ENCODE measurements around the gene LHFPL6. TPM values are rescaled to one million over a fixed set of nuclear protein-coding genes. Genes with fewer than 3 reads are reported as not detected.

The LHFPL6 gene
- total RNA-seq, 1 experiment from 2014 or later = 3.6 TPM

- Mint-ChIP-seq H3K9me3 (ENCODE audit: unreplicated experiment) (no peaks in the 10 kb centered on the region), H3K36me3 (ENCODE audit: insufficient read depth, unreplicated experiment) (no peaks in the 10 kb centered on the region), H3K4me3 (ENCODE audit: unreplicated experiment) (no peak overlapping the region), H3K4me1 (ENCODE audit: low read depth, unreplicated experiment) (no peaks in the 10 kb centered on the region), H3K27ac (ENCODE audit: unreplicated experiment) (no peak overlapping the region), H3K27me3 (ENCODE audit: insufficient read depth, unreplicated experiment) (peaks cover 6% of the 10 kb centered on the region)
- Histone ChIP-seq H3K27me3 (replicated peaks; ENCODE audit: control insufficient read depth, insufficient read depth, low read length) (no peaks in the 10 kb centered on the region; the same call in 1 of the 2 replicates), H3K4me1 (no peaks in the 10 kb centered on the region), H3K9me3 (no peaks in the 10 kb centered on the region), H3K4me3 (ENCODE audit: low read depth, low read length) (no peak overlapping the region), H3K36me3 (ENCODE audit: control insufficient read depth, insufficient read depth, low read length) (no peaks in the 10 kb centered on the region)
- POLR2A ChIA-PET = no interaction called here
- TF ChIP-seq, protein P1, sequence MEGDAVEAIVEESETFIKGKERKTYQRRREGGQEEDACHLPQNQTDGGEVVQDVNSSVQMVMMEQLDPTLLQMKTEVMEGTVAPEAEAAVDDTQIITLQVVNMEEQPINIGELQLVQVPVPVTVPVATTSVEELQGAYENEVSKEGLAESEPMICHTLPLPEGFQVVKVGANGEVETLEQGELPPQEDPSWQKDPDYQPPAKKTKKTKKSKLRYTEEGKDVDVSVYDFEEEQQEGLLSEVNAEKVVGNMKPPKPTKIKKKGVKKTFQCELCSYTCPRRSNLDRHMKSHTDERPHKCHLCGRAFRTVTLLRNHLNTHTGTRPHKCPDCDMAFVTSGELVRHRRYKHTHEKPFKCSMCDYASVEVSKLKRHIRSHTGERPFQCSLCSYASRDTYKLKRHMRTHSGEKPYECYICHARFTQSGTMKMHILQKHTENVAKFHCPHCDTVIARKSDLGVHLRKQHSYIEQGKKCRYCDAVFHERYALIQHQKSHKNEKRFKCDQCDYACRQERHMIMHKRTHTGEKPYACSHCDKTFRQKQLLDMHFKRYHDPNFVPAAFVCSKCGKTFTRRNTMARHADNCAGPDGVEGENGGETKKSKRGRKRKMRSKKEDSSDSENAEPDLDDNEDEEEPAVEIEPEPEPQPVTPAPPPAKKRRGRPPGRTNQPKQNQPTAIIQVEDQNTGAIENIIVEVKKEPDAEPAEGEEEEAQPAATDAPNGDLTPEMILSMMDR (IDR thresholded peaks at IDR 0.05; ENCODE audit: insufficient read depth in 1 of 2, low read depth in 1 of 2, low read length in 1 of 2, severe bottlenecking in 1 of 2, unreplicated experiment in 1 of 2) = no peak
- DNase-seq = no peak
- CTCF ChIA-PET = no interaction called here
- BruUV-seq (replicated peaks) = no TSS peak
- intact Hi-C loops (cut with micrococcal nuclease; ENCODE audit: unreplicated experiment) = no loop called here
Measured at GRCh38 chr13:39322836-39323585, 280.0 kb downstream of the LHFPL6 start.

- TF ChIP-seq, protein P1 (IDR thresholded peaks at IDR 0.05; ENCODE audit: insufficient read depth in 1 of 2, low read depth in 1 of 2, low read length in 1 of 2, severe bottlenecking in 1 of 2, unreplicated experiment in 1 of 2) = no peak
Measured at GRCh38 chr13:39321574-39321973, 281.4 kb downstream of the LHFPL6 start.

DNA sequence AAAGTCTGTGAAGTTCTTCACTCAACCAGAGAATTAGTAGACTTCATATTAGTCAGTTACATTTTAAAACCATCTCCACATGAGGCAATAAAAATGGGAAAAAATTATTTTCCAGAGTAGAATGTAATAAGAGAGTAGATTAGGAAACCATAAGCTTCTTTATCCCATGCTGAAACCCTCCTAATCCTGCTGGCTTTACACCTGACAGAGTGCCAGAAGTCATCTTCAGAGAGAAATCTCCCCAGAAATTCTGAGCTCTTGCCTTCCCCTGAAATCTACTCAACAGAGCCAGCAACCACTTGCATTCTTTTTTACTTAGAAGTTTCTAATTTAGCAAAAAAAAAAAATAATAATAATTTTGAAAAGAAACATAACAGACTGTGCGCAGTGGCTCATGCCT lies 284.8 kb downstream of the LHFPL6 start:
- peaks cover 14% of the 10 kb centered on the region for H3K27me3 Mint-ChIP-seq (ENCODE audit: insufficient read depth, unreplicated experiment)
- DNase-seq = no peak
- no peaks in the 10 kb centered on the region for H3K4me1 Mint-ChIP-seq (ENCODE audit: low read depth, unreplicated experiment)
- Histone ChIP-seq H3K4me3 (ENCODE audit: low read depth, low read length) (no peak overlapping the region), H3K4me1 (no peaks in the 10 kb centered on the region), H3K27me3 (replicated peaks; ENCODE audit: control insufficient read depth, insufficient read depth, low read length) (no peaks in the 10 kb centered on the region; the same call in 1 of the 2 replicates), H3K36me3 (ENCODE audit: control insufficient read depth, insufficient read depth, low read length) (no peaks in the 10 kb centered on the region), H3K9me3 (no peaks in the 10 kb centered on the region)
- CTCF ChIA-PET = interaction anchor here (0.6 kb wide), 1 partner anchor 355 kb away, joined by 3 read pairs; no protein-coding TSS in a partner anchor
- no peak overlapping the region for H3K27ac Mint-ChIP-seq (ENCODE audit: unreplicated experiment)
- no peak overlapping the region for H3K4me3 Mint-ChIP-seq (ENCODE audit: unreplicated experiment)
- no peaks in the 10 kb centered on the region for H3K9me3 Mint-ChIP-seq (ENCODE audit: unreplicated experiment)
- H3K36me3 Mint-ChIP-seq (ENCODE audit: insufficient read depth, unreplicated experiment) = no peaks in the 10 kb centered on the region
- POLR2A ChIA-PET = no interaction called here
- no TSS peak for BruUV-seq (replicated peaks)
- intact Hi-C loops (cut with micrococcal nuclease; ENCODE audit: unreplicated experiment) = no loop called here
- TF ChIP-seq, protein P1 (IDR thresholded peaks at IDR 0.05; ENCODE audit: insufficient read depth in 1 of 2, low read depth in 1 of 2, low read length in 1 of 2, severe bottlenecking in 1 of 2, unreplicated experiment in 1 of 2) = no peak

More at GRCh38 chr13:39321574-39321973, 281.4 kb downstream of the LHFPL6 start:
- H3K36me3 Mint-ChIP-seq (ENCODE audit: insufficient read depth, unreplicated experiment) = no peaks in the 10 kb centered on the region
- no peaks in the 10 kb centered on the region for H3K4me1 Mint-ChIP-seq (ENCODE audit: low read depth, unreplicated experiment)
- DNase-seq = no peak
- H3K27me3 Mint-ChIP-seq (ENCODE audit: insufficient read depth, unreplicated experiment) = peaks cover 6% of the 10 kb centered on the region
- no TSS peak for BruUV-seq (replicated peaks)
- no peaks in the 10 kb centered on the region for H3K36me3 ChIP-seq (ENCODE audit: control insufficient read depth, insufficient read depth, low read length)
- intact Hi-C loops (cut with micrococcal nuclease; ENCODE audit: unreplicated experiment) = no loop called here
- no peaks in the 10 kb centered on the region; the same call in 1 of the 2 replicates for H3K27me3 ChIP-seq (replicated peaks; ENCODE audit: control insufficient read depth, insufficient read depth, low read length)
- no peaks in the 10 kb centered on the region for H3K9me3 Mint-ChIP-seq (ENCODE audit: unreplicated experiment)
- no peak overlapping the region for H3K4me3 ChIP-seq (ENCODE audit: low read depth, low read length)
- ChIA-PET CTCF (no interaction called here), POLR2A (no interaction called here)
- H3K4me1 ChIP-seq = no peaks in the 10 kb centered on the region
- H3K4me3 Mint-ChIP-seq (ENCODE audit: unreplicated experiment) = no peak overlapping the region
- no peak overlapping the region for H3K27ac Mint-ChIP-seq (ENCODE audit: unreplicated experiment)
- H3K9me3 ChIP-seq = no peaks in the 10 kb centered on the region
